SHP77 (cell line): ENCODE results near the gene ENOX1.

Experiments
- DNase-seq, 2 experiments: peaks; one replicate each; lab custom pipeline; 2025; lab: John Stamatoyannopoulos, UW

The ENOX1 gene

DNA sequence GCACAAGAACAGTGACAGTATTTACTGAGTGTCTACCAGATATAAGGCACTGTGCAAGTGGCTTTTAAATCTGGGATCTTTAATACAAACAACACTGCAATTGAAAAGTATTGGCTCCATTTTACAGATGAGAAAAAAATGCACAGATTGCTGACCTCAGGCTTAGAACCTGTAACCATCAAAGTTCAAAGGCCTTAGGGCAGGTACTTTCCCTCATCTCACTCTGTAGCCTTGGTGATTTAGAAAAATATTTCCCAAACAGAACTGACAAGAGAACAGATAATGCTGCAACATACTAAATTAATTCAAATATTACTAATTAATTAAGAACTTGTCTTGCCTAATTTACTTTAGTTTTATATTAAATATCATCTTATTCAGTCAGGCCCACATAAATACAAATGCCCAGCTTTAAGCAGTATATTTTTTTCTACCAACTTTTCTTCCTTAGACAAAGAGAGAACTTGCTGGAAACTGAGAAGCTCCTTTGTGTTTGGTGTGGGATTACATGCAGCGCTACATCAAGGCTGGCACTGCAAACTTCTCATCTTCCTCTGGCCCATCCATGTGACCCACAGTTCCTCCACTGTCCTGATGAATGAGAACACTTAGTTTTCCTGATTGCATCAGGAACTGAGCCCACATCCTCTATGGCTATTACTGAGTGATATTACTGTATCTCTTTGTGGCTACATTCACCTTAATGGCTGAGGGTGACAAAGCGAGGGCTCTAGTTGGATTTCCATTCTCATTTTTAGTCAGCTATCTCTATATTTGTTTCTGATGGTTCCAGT is 302.1 kb downstream of the ENOX1 start:
- DNase-seq = no peak

- no peak for DNase-seq
These were observed 302.8 kb downstream of the ENOX1 start for GRCh38 chr13:43483930-43484329.

- no peak for DNase-seq
These were observed 304.1 kb downstream of the ENOX1 start for GRCh38 chr13:43482641-43483040.

GRCh38 chr13:43482026-43482425 is 304.7 kb downstream of the ENOX1 start:
- no peak for DNase-seq

GRCh38 chr13:43478902-43479301 is 307.9 kb downstream of the ENOX1 start:
- DNase-seq = no peak

DNA sequence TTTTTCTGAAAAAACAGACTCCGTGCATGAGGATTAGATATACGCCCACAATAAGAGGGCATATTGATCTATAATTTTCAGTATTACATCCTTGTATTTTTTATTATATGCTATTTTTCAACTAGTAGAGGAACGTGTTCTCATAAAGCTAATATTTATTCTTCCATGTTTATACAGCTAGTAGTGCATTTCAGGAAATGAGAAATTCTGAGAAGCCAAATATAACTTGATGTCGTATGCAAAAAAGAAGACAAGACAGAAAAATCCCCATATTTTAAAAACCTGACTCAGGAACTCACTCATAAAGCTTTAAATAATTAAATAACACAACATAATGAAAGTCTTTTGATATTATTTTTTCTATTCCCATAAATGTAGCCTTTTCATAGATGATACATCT is 308.6 kb downstream of the ENOX1 start:
- no peak for DNase-seq

DNA sequence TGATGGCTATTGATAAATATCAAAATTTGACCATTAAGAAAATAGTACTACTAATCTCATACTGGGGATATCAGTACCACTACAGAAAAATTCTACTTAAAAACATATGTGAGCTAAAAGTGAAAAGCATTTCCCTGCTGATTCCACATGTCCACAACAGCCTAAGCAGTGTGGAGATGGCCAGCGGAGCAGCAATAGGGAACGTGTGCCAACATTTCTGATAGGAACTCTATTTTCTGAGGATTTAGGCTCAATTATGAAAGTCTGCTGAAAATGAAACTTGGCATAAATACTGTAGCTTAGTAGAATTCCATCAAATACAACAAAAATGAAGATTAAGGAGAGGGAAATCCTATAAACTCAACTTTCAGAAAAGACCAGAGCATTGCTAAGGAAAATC is 311.6 kb downstream of the ENOX1 start:
- DNase-seq = no peak

- DNase-seq = no peak
These were observed 313.3 kb downstream of the ENOX1 start for GRCh38 chr13:43473437-43473836.

- DNase-seq = no peak
These were observed 313.8 kb downstream of the ENOX1 start for GRCh38 chr13:43472980-43473379.

DNA sequence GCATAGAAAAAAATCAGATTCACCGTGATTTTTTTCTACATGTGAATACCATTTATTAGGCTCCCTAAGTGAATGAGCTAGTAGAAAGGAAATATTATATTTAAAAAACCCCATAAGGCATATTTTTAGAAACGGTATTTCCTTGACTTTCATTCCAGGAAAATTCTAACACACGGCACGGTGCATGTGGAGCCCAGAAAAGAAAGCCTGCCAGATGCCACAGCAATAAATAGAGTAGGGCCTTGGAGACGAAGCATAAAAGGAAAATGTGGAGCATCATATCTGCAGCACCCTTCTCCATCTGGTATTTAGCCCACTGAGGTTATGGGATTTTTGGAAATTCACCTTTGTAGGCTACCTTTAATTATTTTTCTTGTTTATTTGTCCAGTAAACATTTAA is 314.4 kb downstream of the ENOX1 start:
- DNase-seq = no peak

GRCh38 chr13:43470610-43471009 is 316.2 kb downstream of the ENOX1 start:
- DNase-seq = no peak

DNA sequence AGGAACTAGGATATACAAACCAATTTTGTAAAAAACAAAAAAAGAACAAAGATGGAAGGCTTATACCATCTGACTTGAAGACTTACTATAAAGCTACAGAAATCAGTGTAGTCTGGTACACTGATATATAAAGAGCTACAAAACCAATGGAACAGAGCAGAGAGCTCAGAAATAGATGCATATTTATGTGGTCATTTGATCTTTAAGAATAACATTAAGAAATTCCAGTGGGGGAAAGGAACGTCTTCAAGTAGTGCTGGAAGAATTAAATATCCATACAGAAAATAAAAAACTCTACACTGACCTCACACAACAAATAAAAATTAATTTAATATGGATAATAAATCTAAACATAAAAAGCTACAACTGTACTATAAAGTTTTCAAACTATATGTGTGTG is 317.0 kb downstream of the ENOX1 start:
- DNase-seq = no peak

DNA sequence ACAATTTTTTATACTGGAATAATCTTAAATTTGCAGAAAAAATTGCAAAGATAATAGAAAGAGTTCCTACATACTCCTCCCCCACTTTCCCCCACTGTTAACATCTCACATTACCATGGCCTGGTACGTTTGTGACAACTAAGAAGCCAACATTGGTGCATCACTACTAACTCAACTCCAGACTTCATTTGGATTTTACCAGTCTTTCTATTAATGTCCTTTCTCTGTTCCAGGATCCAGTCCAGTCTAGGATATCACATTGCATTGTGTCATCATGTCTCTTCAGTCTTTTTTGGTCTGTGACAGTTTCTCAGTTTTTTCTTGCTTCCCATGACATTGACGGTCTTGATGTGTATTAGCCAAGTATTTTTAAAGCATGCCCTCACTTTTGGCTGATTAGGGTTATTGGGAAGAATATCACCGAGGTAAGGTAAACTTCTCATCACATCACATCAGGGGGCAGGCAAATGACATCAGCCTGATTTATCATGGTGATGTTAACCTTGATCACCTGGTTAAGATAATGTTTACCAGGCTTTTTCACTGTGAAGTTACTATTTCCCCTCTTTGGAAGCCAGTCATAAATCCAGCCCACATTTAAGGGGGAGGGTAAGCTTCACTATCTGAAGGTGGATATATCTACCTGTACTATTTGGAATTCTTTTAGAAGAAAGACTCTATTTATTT is 322.1 kb downstream of the ENOX1 start:
- no peak for DNase-seq

- no peak for DNase-seq
These were observed 338.0 kb downstream of the ENOX1 start for GRCh38 chr13:43448605-43449336.

- no peak for DNase-seq
These were observed 340.6 kb downstream of the ENOX1 start for GRCh38 chr13:43446126-43446525.

DNA sequence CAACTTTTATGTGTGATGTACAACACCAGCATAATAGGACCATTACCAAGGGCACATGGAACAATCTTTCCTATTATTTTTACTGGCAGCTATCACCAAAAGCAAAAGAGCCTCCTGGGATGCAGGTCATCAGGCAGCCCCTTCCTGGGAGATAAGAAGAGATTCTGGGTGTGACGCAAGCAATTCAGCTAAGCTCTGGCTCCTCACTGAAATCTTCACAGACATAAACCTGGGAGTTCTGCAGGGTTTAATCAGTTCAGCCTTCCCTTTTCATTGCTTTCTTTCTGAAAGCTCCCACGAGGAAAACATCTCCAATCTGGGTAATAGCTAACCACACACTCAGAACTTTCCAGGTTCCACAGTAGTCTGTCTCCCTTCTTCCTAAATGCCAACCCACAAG is 341.1 kb downstream of the ENOX1 start:
- no peak for DNase-seq

DNA sequence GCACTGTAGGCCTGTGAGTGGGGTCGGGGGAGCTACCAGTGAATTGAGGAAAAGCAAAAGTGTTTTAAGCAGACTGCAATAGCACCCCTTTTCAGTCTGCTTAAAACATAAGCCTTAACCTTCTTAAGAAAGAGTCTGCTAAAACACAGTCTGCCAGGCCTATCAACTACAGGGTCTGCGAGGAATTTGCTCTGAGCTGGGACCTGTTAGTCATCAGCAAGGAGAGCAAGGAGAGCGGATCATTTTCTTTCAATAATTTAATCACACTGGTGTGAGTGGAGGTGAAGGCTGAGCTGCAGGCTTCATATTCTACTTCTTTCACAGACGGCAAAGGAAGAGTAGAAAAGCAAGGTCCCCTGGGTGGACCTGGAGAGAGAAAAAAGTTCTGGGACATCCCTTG is 342.7 kb downstream of the ENOX1 start:
- no peak for DNase-seq

DNA sequence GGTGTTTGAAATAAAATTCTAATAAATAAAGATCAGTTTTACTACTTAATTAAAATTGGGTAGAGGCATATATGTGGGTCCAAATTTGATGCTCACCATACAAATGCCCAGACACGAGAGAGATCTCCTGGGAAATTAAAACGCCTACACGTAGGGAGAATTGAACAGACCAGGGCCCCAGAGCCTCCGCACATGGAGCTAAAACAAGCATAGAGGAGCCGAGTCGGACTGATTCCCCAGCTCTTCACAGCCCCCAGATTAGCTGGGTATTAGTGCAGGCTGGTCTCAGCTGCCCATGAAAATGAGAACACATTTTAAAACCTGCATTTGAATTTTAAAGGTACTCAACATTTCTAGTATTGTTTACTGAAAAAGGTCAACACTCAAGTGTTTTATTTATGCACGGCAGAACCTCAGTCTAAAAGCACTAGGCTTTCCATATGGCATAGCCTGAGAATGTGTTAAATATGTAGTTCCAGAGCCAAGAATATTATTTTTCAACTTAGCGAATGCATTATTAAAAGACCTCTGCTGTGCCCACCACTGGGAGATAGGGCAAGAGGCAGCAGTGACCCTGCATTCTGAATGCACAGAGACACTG is 344.8 kb downstream of the ENOX1 start:
- no peak for DNase-seq

DNA sequence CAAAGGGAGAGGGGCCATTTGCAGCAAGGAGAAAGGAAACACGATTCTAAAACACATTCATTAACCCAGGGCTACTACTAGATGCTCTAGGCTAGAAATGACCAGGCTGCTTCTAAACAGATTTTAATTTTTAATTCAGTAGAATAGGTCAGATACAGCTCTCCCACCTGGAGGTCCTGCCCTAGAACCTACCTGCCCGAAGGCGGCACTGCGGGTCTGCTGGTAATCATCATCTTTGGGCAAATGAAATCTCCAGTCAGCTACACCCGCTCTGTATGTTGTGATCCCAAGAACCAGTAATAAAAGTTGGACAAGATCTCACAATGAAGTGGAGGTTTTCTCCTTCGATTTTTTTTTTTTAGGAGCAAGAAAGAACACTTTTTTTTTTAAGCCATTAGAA is 345.3 kb downstream of the ENOX1 start:
- no peak for DNase-seq

- no peak for DNase-seq
These were observed 352.6 kb downstream of the ENOX1 start for GRCh38 chr13:43434191-43434590.

DNA sequence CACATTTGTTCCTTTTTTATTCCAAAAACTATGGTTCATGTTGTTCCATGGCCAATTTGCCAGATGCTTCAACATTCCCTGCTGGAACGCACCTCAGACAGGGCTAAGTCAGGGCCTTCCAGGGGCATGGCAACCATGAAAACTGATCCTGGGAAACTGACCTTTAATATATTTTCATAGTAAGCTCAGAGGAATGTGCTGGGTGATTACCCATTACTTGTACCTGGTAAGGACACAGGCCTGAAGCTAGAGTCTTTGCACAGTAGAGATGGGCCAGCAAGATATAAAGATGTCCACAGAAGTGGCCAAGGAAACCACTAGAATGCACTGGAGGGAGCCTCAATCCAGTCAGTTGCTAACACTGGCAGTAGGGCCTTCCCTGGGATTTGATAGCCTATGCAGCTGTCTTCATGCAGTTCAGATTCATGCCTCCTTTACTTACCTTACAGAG is 353.1 kb downstream of the ENOX1 start:
- no peak for DNase-seq

- no peak for DNase-seq
These were observed 353.8 kb downstream of the ENOX1 start for GRCh38 chr13:43432958-43433357.

GRCh38 chr13:43431841-43432240 is 354.9 kb downstream of the ENOX1 start:
- DNase-seq = no peak
